Muscle of arm (tissue), 12 donors: Measurements from ENCODE around the gene CYP4B1. TPM values are rescaled to one million over a fixed set of nuclear protein-coding genes. Genes with fewer than 3 reads are reported as not detected.
"Not testable (repeated sequence)": the region's sequence is repeated elsewhere in the genome, so short reads cannot be mapped to it uniquely, and the experiment has no call there.

Experiments
- DNase-seq: peaks from one replicate; pipeline ENCODE4 v3.0.0-alpha.2; 2013
- polyA plus RNA-seq, 12 donors: library from polyadenylated mRNA; unstranded; fragments of 120-200 nt; gene quantifications; one replicate each; pipeline ENCODE4 v1.2.1, GENCODE V29; 2013; ENCODE audit not compliant: insufficient read length in 12 of 12

The CYP4B1 gene
- polyA plus RNA-seq, 12 donors, result 0.14 to 2.4 (median 1.4) TPM; not detected in 7

DNA sequence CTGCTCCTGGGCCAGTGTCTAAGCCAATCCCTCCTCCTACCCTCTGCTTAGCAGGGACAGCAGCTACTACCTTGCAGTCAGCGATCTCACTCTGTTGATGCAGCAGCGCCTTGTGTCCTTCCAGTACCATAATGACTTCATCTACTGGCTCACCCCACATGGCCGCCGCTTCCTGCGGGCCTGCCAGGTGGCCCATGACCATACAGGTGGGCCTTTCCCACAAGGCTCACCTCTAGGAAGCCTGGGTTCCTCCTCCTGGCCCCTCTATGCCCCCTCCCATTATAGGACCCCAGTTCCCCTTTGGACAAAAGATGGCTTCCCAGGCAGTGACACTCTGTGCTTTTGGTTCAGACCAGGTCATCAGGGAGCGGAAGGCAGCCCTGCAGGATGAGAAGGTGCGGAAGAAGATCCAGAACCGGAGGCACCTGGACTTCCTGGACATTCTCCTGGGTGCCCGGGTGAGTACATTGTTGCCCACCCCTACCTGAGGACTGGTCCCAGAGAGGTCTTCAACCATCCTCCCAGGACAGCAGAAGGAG, 15.1 kb downstream of the CYP4B1 start:
- no peak for DNase-seq

DNA sequence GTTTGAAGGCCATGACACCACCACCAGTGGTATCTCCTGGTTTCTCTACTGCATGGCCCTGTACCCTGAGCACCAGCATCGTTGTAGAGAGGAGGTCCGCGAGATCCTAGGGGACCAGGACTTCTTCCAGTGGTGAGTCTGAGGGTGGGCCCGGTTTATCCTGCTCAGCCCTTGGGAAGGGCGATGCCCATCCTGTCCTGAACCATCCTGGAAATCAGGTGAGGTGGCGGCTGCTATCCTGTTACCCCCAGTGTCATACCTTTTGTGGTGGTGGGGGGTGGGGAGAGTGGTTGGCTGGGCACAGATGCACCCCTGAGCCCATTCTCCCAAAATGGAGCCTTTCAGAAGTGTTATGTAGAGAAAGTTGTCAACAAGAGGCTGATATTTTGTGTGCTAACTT, 16.3 kb downstream of the CYP4B1 start:
- DNase-seq, result no peak

DNA sequence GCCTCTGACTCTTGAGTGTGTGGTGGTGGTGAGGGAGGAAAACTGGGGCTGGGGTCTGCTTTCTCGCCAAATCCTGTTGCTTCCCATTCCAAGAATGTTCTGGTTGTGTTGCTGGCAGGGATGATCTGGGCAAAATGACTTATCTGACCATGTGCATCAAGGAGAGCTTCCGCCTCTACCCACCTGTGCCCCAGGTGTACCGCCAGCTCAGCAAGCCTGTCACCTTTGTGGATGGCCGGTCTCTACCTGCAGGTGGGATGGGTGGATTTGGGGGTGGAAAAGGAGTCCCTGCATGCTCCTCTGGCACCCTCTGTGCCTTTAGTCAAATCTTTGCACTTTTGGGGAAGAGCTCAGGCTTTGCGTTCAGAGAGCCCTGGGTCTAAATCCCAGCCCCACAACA, 18.1 kb downstream of the CYP4B1 start:
- no peak for DNase-seq

DNA sequence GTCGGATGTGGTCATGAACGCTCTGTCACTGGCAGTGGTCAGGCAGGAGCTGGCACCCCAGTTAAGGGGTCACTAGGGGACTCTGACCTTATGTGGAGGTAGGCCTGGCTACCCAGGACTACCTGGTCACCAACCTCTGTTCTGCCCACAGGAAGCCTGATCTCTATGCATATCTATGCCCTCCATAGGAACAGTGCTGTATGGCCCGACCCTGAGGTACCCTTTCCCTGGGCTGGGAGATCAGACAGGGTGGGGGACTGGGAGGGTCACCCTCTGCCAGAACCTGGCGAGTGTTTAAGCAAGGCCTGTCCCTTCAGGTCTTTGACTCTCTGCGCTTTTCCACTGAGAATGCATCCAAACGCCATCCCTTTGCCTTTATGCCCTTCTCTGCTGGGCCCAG, 19.0 kb downstream of the CYP4B1 start:
- DNase-seq, result no peak

DNA sequence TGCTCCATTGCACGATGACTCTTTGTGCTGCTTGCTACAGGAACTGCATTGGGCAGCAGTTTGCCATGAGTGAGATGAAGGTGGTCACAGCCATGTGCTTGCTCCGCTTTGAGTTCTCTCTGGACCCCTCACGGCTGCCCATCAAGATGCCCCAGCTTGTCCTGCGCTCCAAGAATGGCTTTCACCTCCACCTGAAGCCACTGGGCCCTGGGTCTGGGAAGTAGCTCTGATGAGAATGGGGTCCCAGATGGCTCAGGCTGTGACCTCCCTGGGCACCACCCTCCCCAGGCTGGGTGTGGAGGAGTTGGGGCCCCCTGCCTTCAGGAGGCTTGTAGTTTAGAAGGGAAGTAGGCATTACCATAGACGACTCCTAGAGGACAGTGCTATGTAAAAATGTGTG, 19.7 kb downstream of the CYP4B1 start:
- DNase-seq, result no peak

GRCh38 chr1:46819335-46819734, 20.5 kb downstream of the CYP4B1 start:
- DNase-seq, result no peak

GRCh38 chr1:46820076-46820475, 21.2 kb downstream of the CYP4B1 start:
- no peak for DNase-seq

DNA sequence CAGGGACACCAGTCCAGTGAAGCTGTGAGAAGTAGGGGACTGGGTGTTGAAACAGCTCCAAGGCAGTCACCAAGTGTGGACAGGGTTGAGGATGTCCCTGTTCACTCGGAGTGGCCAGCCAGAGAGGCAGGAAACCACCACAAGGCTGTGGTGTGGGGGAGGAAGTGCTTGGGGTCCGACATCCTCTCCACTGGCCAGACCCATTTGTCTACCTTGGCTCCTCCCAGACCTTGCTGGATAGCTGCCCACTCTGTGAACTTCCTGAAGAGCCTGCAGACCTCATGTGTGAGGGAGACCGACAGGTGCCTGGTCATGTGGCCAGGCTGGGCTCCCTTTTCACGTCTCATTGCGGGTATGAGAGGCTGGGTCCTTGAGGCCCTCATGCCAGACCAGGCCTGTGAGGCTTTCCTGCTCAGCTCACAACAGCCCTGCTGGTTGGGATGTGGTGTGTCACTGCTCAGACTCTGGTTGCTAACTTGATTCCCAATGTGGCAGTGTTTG, 21.8 kb downstream of the CYP4B1 start:
- no peak for DNase-seq

DNA sequence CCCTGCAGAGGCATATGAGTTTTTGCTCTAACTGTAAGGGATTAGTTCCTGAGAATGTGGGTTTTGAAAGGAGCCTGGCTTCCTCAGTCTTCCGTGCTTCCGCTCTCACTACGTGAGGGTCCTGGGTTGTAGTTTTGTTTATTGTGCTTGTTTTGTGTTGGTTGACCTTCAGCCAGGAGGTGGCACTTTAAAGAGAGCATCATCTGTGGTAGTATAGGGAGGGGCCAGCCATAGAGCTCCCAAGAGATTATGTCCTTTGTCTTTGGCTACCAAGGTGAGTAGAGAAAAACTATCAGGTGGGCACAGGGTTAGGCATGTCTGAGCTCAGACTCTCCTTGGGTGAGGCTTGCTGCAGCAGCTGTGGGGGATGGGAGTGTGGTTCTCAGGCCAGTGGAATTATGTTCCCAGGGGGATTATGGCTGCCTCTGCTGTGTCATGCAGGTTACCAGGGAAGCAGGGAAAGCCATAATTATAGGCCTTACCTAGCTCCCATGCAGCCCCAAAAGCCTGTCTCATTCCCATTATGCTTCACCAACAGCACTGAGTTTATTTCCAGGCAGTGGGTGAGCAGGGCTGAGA, 23.5 kb downstream of the CYP4B1 start:
- no peak for DNase-seq

DNA sequence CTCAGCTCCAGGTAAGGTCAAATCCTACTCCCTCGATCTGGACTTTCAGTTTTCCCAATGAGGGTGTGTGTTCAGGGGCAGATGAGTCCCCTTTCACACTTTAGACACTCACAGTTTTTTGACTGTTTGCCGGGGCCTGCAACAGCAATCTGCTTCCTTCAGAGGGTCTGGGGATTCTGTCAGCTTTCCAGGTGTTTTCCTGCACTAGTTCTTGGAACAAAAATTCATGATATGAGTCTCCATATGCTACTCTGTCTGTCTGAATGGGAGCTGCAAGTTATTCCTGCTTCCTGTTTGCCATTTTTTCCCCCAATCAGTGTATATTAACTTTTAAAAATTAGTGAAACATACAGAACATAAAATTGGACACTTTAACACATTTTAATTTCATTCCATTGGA, 24.3 kb downstream of the CYP4B1 start:
- DNase-seq, result no peak

GRCh38 chr1:46826892-46827291, 28.0 kb downstream of the CYP4B1 start:
- DNase-seq, result not testable (repeated sequence)

GRCh38 chr1:46830665-46831322, 31.9 kb downstream of the CYP4B1 start:
- no peak for DNase-seq

DNA sequence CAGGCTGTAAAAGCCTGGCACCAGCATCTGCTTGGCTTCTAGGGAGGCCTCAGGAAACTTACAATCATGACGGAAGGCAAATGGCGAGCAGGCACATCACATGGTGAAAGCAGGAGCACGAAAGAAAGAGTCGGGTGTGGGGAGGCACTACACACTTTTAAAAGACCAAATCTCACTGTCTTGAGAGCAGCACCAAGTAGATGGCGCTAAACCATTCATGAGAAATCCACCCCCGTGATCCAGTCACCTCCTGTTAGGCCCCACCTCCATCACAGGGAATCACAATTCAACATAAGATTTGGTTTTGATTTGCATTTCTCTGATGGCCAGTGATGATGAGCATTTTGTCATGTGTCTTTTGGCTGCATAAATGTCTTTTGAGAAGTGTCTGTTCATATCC, 36.6 kb downstream of the CYP4B1 start:
- not testable (repeated sequence) for DNase-seq

DNA sequence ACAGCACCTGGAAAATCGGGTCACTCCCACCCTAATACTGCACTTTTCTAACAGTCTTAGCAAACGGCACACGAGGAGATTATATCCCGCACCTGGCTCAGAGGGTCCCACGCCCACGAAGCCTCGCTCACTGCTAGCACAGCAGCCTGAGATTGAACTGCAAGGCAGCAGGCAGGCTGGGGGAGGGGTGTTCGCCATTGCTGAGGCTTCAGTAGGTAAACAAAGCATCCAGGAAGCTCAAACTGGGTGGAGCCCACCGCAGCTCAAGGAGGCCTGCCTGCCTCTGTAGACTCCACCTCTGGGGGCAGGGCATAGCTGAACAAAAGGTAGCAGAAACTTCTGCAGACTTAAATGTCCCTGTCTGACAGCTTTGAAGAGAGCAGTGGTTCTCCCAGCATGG, 47.5 kb downstream of the CYP4B1 start:
- DNase-seq, result not testable (repeated sequence)

DNA sequence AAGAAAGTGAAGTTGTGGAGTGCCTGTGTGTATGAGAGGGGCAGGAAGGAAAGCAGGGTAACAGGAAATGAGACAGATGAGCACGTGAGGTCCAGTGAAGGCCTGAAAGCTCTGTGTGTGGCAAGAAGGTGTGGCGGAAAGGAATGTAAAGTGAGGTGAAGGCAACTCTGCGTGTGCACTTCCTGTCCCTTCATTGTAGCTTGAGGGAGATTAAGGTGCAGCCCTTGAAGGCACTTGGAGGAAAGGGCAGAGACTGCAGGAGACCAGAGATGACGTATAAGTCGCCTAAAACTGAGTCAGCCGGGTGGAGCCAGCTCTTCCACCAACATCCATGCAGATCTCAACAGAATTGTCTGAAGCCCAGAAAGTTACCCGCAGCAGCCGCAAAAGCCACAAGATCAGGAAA, 58.8 kb downstream of the CYP4B1 start:
- not testable (repeated sequence) for DNase-seq

- DNase-seq, result no peak
Measured at GRCh38 chr1:46862348-46862747, 63.5 kb downstream of the CYP4B1 start.

Other genes with a start within 250 kb of the CYP4B1 start
- under 1 TPM in 1 of 12 donors, not detected in 11; 0.22 TPM for gene KNCN, start 247.4 kb upstream of the CYP4B1 start, polyA plus RNA-seq
- gene MKNK1, start 194.8 kb upstream of the CYP4B1 start, polyA plus RNA-seq, result 10 to 100 TPM in 11 of 12 donors, not detected in 1; 15.1 to 44.6 (median 26.3) TPM
- gene MOB3C, start 182.2 kb upstream of the CYP4B1 start, polyA plus RNA-seq, result 10 to 100 TPM in 11 of 12 donors, not detected in 1; 10.9 to 15.1 (median 12.5) TPM
- 10 to 100 TPM in 11 of 12 donors, not detected in 1; 25.3 to 82.5 (median 59.9) TPM for gene ATPAF1, start 130.7 kb upstream of the CYP4B1 start, polyA plus RNA-seq
- under 1 TPM in 4 of 12 donors, not detected in 8; 0.20 to 0.58 (median 0.35) TPM for gene TEX38, start 127.2 kb upstream of the CYP4B1 start, polyA plus RNA-seq
- gene EFCAB14, start 79.9 kb upstream of the CYP4B1 start, polyA plus RNA-seq, result 100 to 1,000 TPM in 6 of 12 donors, 10 to 100 TPM in 6; 68.6 to 122 (median 100) TPM
- 1 to 10 TPM in 1 of 12 donors, under 1 TPM in 7, not detected in 4; 0.05 to 2.9 (median 0.29) TPM for gene CYP4A11, start 142.4 kb downstream of the CYP4B1 start, polyA plus RNA-seq
- 1 to 10 TPM in 10 of 12 donors, not detected in 2; 3.0 to 5.3 (median 3.8) TPM for gene CYP4X1, start 224.6 kb downstream of the CYP4B1 start, polyA plus RNA-seq